Keratinocyte (primary cell): ENCODE data around the gene TCERG1L. TPM values are rescaled to one million over a fixed set of nuclear protein-coding genes. Genes with fewer than 3 reads are reported as not detected.

ENCODE experiments used
- DNase-seq: peaks from one replicate; pipeline ENCODE4 v3.0.0-alpha.2; 2011; ENCODE audit warnings: low read depth, missing footprints, low spot score
- FAIRE-seq: peaks from 2 replicates; lab custom pipeline; 2011; peaks lifted over from hg19 to GRCh38; lab: Jason Lieb, UNC
- H2AFZ ChIP-seq: 2 replicates; pipeline ENCODE4 v1.6.0; 2012; ENCODE audit warnings: low read length, control low read depth, inconsistent platforms; ENCODE audit not compliant: control insufficient read depth
- H3K27ac ChIP-seq: 2 replicates; pipeline ENCODE4 v1.5.1; 2011; ENCODE audit warnings: low read length; ENCODE audit not compliant: control insufficient read depth, insufficient read depth
- H3K27me3 ChIP-seq: 3 replicates; pipeline ENCODE4 v1.6.0; 2011; ENCODE audit warnings: low read length; ENCODE audit not compliant: control insufficient read depth, insufficient read depth; ENCODE audit errors: extremely low read depth
- H3K36me3 ChIP-seq, 2 experiments: 2 replicates in 1 of 2; 3 replicates in 1 of 2; pipeline ENCODE4 v1.5.1; 2011; ENCODE audit warnings: low read length in 2 of 2, mild to moderate bottlenecking in 1 of 2; ENCODE audit not compliant: control insufficient read depth in 2 of 2, insufficient read depth in 2 of 2; ENCODE audit errors: extremely low read depth in 1 of 2
- H3K4me1 ChIP-seq: 3 replicates; pipeline ENCODE4 v1.5.1; 2011; ENCODE audit warnings: low read length; ENCODE audit not compliant: control insufficient read depth, insufficient read depth; ENCODE audit errors: extremely low read depth
- H3K4me2 ChIP-seq: 3 replicates; pipeline ENCODE4 v1.6.0; 2011; ENCODE audit warnings: low read depth, low read length; ENCODE audit not compliant: control insufficient read depth, insufficient read depth; ENCODE audit errors: extremely low read depth
- H3K4me3 ChIP-seq, 3 experiments: fragments of 200-600 bp in 1 of 3; sonication (generic) in 1 of 3; 2 replicates in 2 of 3; 3 replicates in 1 of 3; pipeline ENCODE4 v1.5.1; 2011 to 2016; ENCODE audit warnings: low read length in 3 of 3, mild to moderate bottlenecking in 3 of 3, control low read depth in 2 of 3, inconsistent platforms in 1 of 3, low read depth in 1 of 3, mixed read lengths in 1 of 3, mixed run types in 1 of 3, moderate library complexity in 1 of 3; ENCODE audit not compliant: control insufficient read depth in 2 of 3, insufficient read depth in 2 of 3; ENCODE audit errors: extremely low read depth in 1 of 3
- H3K79me2 ChIP-seq: 2 replicates; pipeline ENCODE4 v1.6.0; 2012; ENCODE audit warnings: low read length; ENCODE audit not compliant: control insufficient read depth, insufficient read depth
- H3K9ac ChIP-seq: 3 replicates; pipeline ENCODE4 v1.6.0; 2011; ENCODE audit warnings: low read length; ENCODE audit not compliant: control insufficient read depth, insufficient read depth; ENCODE audit errors: extremely low read depth
- H3K9me1 ChIP-seq: 3 replicates; pipeline ENCODE4 v1.6.0; 2011; ENCODE audit warnings: low read length; ENCODE audit not compliant: control insufficient read depth, insufficient read depth; ENCODE audit errors: extremely low read depth
- H3K9me3 ChIP-seq: 2 replicates; pipeline ENCODE4 v1.5.1; 2012; ENCODE audit warnings: low read depth, low read length; ENCODE audit not compliant: control insufficient read depth
- H4K20me1 ChIP-seq: 3 replicates; pipeline ENCODE4 v1.6.0; 2011; ENCODE audit warnings: low read length; ENCODE audit not compliant: control insufficient read depth, insufficient read depth; ENCODE audit errors: extremely low read depth
- CTCF ChIP-seq, 3 experiments: IDR thresholded peaks in 1 of 3; conservative IDR thresholded peaks in 1 of 3; optimal IDR thresholded peaks in 1 of 3; 2 replicates in 2 of 3; 3 replicates in 1 of 3; pipeline versions ENCODE3 to v1.5.1; 2011; ENCODE audit warnings: low read length in 3 of 3, mild to moderate bottlenecking in 3 of 3, moderate library complexity in 2 of 3, control low read depth in 1 of 3, inconsistent platforms in 1 of 3; ENCODE audit not compliant: insufficient read depth in 2 of 3; ENCODE audit errors: extremely low read depth in 1 of 3
- EZH2 ChIP-seq: IDR thresholded peaks from one replicate; pipeline ENCODE4 v1.6.1; 2012; ENCODE audit warnings: inconsistent platforms, mild to moderate bottlenecking, low read length, moderate library complexity
- dilution Hi-C: fragments of 300-500 bp; cut with MboI; formaldehyde crosslinking; loops from one replicate; pipeline ENCODE4 v1.7.0; 2020; ENCODE audit warnings: low sequenced_read_pairs; ENCODE audit not compliant: extremely low pct_ligation_motif_present
- polyA plus RNA-seq, 5 experiments: library from polyadenylated mRNA; depleted of rRNA in 3 of 5; stranded (reverse) in 3 of 5; stranded (forward) in 1 of 5; unstranded in 1 of 5; fragments of >200 nt; gene quantifications; 1 replicate in 1 of 5; 2 replicates in 3 of 5; 3 replicates in 1 of 5; pipeline versions ENCODE4 v1.2.1 to v1.2.3, GENCODE V29; 2011 to 2012; ENCODE audit warnings: missing spikeins in 2 of 5, low read depth in 1 of 5, low replicate concordance in 1 of 5

Gene TCERG1L
- polyA plus RNA-seq, 1 donor (not counting 4 experiments of a cell fraction or from before 2014, with no cell fraction given), result not detected

DNA sequence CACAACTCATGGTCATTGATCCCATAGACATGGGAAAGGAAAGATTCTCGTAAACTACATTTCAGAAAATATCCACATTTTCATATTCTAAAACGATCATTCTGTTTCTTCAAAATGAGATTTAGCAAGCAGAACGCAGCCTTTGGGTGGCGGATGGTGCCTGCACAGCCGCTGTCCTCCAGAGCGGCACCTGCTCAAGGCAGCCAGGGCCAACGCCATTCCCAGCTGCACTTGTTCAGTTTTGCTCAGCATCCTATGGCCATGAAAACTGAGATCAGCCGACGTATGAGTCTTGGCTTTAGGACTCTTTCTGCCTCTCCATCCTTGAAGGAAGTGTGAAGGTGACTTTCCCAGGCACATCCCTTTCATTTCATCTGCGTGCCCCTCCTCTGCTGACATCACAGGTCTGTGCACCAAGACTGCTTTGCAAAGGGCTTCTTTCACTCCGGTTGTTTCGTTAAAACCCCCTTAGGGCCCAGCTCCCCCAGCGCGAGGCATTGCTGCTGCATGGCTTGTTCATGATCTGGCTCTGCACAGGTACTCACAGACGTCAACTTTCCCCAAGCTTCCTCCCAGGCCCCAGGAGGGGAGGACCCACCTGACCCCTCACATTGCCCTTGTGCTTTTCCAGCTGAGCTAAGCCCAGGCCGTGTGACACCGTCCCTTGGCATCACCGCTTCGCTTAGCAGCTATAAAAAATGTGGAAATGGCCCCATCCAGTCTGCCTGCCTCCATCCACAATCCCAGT, 37.2 kb downstream of the TCERG1L start:
- H3K9me1 ChIP-seq, result no peaks in the 10 kb centered on the region

DNA sequence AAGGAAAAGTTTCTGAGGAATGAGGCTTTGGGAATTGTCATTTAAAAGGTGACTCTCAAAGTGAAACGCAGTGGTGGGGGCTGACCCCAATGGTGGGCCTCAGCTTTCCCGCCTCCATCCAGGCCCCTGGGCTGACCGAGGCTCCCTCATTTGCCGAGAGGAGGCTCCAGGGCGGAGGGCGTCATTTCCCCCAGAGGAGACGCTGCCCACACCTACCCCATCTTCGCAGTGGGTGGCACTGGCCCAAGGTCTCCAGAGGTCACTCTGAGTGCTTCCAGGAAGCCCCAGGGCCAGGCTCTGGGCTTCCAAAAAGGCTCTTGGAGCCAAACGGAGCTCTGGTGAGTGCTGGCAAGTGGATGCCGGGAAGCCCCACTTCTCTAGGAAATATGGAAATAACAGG, 38.0 kb downstream of the TCERG1L start:
- Histone ChIP-seq H3K9ac (no peak overlapping the region), H3K27me3 (no peaks in the 10 kb centered on the region), H3K36me3 (no peaks in the 10 kb centered on the region), H2AFZ (no peak overlapping the region), H3K79me2 (no peaks in the 10 kb centered on the region), H3K4me2 (no peak overlapping the region), H3K4me3 (no peak overlapping the region), H4K20me1 (no peaks in the 10 kb centered on the region), H3K9me1 (no peaks in the 10 kb centered on the region), H3K27ac (no peak overlapping the region), H3K4me1 (no peaks in the 10 kb centered on the region), H3K9me3 (peaks cover 2% of the 10 kb centered on the region)
- DNase-seq (no peak), FAIRE-seq (no peak)
- dilution Hi-C loops, result no loop called here
- TF ChIP-seq CTCF (optimal IDR thresholded peaks at IDR 0.05 in 1 of 3, IDR thresholded peaks at IDR 0.05 in 1 of 3, conservative IDR thresholded peaks at IDR 0.05 in 1 of 3; ENCODE audit: extremely low read depth in 1 of 3, insufficient read depth in 2 of 3, low read length in 3 of 3) (no peak), EZH2 (no peak)

More for the DNA sequence above, 37.2 kb downstream of the TCERG1L start:
- Histone ChIP-seq H2AFZ (no peak overlapping the region), H3K36me3 (no peaks in the 10 kb centered on the region), H3K4me2 (no peak overlapping the region), H3K27ac (no peak overlapping the region), H3K27me3 (no peaks in the 10 kb centered on the region), H3K4me1 (no peaks in the 10 kb centered on the region), H3K79me2 (no peaks in the 10 kb centered on the region), H3K9ac (no peak overlapping the region), H3K9me3 (peaks cover 2% of the 10 kb centered on the region), H3K4me3 (no peak overlapping the region), H4K20me1 (no peaks in the 10 kb centered on the region)
- DNase-seq (no peak), FAIRE-seq (no peak)
- dilution Hi-C loops, result no loop called here
- TF ChIP-seq EZH2 (no peak), CTCF (optimal IDR thresholded peaks at IDR 0.05 in 1 of 3, IDR thresholded peaks at IDR 0.05 in 1 of 3, conservative IDR thresholded peaks at IDR 0.05 in 1 of 3; ENCODE audit: extremely low read depth in 1 of 3, insufficient read depth in 2 of 3, low read length in 3 of 3) (no peak)
